ENCODE results near the gene CCR9.

Gene CCR9

DNA sequence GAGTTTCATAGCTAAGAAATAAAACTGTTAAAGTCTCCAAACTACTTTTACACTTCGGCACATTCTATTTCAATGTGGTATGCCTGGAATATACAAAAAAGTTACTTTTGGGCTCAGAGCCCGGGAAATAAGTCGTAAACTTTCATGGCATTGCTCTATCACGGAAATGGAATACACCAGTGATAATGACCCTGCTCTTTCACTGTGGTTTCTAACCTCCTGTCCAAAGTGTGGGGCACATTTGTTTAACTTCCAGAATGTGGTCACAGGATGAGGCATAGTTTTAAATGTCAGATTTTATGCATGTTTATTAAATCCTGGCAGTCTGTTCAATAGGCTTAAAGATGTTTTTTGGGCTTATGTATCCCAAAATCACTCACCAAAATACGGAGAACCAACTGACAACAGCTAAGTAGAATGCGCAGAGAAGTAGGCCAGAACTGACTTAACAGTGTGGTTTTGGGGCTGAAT, 62.0 kb downstream of the CCR9 start:
- H3K9me3 ChIP-seq (ENCODE audit: control insufficient read depth, insufficient read depth, low read depth, low read length): no peaks in the 10 kb centered on the region
- H3K27me3 ChIP-seq (ENCODE audit: control insufficient read depth, insufficient read depth, low read length): no peaks in the 10 kb centered on the region
- H3K9ac ChIP-seq (ENCODE audit: low read length): no peak overlapping the region
- H3K27ac ChIP-seq (ENCODE audit: low read depth, low read length): no peak overlapping the region
- H3K4me1 ChIP-seq (ENCODE audit: control insufficient read depth, insufficient read depth, low read length): no peaks in the 10 kb centered on the region
- H3K36me3 ChIP-seq (ENCODE audit: control insufficient read depth, insufficient read depth, low read length): peaks cover 73% of the 10 kb centered on the region
- H3K4me3 ChIP-seq (ENCODE audit: low read depth, low read length): no peak overlapping the region

DNA sequence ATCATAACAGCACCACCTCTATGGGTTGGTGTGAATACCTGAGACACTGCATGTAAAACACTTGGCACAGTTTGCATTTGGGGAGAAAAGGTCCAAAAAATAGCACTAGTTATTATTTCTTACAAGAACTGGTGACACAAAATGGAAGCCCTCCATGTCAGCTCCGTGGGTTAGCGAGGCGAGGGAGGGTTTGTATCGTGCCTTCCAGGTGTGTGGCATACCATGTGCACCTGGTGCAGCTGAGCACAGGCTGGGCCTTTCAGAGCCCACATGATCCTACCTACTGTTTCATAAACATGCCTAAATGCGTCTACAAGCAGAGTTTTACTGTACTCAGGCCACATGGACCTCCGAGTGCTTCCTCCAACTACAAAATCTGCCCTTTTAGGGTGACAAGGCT, 62.5 kb downstream of the CCR9 start:
- no peaks in the 10 kb centered on the region for H3K27me3 ChIP-seq (ENCODE audit: control insufficient read depth, insufficient read depth, low read length)

DNA sequence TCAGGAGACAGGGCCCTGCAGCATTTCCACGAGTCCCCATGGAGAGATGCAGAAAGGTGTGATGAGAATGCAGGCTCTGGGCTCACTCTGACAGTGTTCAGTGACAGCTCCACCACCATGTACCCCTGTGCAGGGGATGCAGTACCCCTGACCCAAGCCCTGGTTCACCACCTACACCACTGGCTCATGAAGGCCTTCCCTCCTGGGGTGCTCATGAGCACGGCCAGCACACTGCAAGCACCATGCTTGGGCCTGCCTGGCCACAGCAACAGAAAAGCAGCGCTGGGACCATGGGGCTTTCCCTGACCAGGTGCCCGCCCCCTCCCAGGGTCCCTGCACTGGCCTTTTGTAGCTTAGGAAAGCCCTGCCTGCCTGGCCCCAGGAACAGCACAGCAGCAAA, 63.1 kb downstream of the CCR9 start:
- Histone ChIP-seq H3K27me3 (ENCODE audit: control insufficient read depth, insufficient read depth, low read length) (no peaks in the 10 kb centered on the region), H3K27ac (ENCODE audit: low read depth, low read length) (no peak overlapping the region), H3K36me3 (ENCODE audit: control insufficient read depth, insufficient read depth, low read length) (peaks cover 83% of the 10 kb centered on the region)

More for the DNA sequence above, 62.5 kb downstream of the CCR9 start:
- H3K4me3 ChIP-seq (ENCODE audit: low read depth, low read length): no peak overlapping the region
- no peaks in the 10 kb centered on the region for H3K9me3 ChIP-seq (ENCODE audit: control insufficient read depth, insufficient read depth, low read depth, low read length)
- peaks cover 78% of the 10 kb centered on the region for H3K36me3 ChIP-seq (ENCODE audit: control insufficient read depth, insufficient read depth, low read length)
- no peak overlapping the region for H3K9ac ChIP-seq (ENCODE audit: low read length)
- H3K4me1 ChIP-seq (ENCODE audit: control insufficient read depth, insufficient read depth, low read length): no peaks in the 10 kb centered on the region
- no peak overlapping the region for H3K27ac ChIP-seq (ENCODE audit: low read depth, low read length)

DNA sequence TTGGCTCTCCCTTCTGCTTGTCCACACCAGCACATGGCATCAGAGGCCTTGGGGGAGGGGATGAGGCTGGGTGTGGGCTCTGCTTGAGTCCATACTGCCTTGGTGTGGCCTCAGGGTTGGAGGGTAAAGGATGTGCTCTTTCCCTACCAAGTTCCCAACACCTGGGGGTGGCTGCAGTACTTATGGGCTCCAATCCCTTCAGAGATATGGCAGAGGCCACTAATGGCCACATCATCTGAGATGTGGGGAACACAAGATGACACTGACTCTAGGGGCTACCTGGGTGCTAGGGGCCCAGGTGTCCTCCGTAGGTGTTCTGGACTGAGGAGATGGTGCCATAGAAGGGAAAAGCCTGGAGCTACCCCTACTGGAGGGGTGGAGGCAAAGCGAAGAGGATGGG, 63.8 kb downstream of the CCR9 start:
- H3K27me3 ChIP-seq (ENCODE audit: control insufficient read depth, insufficient read depth, low read length): no peaks in the 10 kb centered on the region
- H3K36me3 ChIP-seq (ENCODE audit: control insufficient read depth, insufficient read depth, low read length): peaks cover 90% of the 10 kb centered on the region
- no peak overlapping the region for H3K4me3 ChIP-seq (ENCODE audit: low read depth, low read length)
- H3K9ac ChIP-seq (ENCODE audit: low read length): no peak overlapping the region
- no peaks in the 10 kb centered on the region for H3K4me1 ChIP-seq (ENCODE audit: control insufficient read depth, insufficient read depth, low read length)
- no peaks in the 10 kb centered on the region for H3K9me3 ChIP-seq (ENCODE audit: control insufficient read depth, insufficient read depth, low read depth, low read length)
- no peak overlapping the region for H3K27ac ChIP-seq (ENCODE audit: low read depth, low read length)

More for the DNA sequence above, 63.1 kb downstream of the CCR9 start:
- Histone ChIP-seq H3K9me3 (ENCODE audit: control insufficient read depth, insufficient read depth, low read depth, low read length) (no peaks in the 10 kb centered on the region), H3K4me3 (ENCODE audit: low read depth, low read length) (no peak overlapping the region), H3K4me1 (ENCODE audit: control insufficient read depth, insufficient read depth, low read length) (no peaks in the 10 kb centered on the region), H3K9ac (ENCODE audit: low read length) (no peak overlapping the region)

DNA sequence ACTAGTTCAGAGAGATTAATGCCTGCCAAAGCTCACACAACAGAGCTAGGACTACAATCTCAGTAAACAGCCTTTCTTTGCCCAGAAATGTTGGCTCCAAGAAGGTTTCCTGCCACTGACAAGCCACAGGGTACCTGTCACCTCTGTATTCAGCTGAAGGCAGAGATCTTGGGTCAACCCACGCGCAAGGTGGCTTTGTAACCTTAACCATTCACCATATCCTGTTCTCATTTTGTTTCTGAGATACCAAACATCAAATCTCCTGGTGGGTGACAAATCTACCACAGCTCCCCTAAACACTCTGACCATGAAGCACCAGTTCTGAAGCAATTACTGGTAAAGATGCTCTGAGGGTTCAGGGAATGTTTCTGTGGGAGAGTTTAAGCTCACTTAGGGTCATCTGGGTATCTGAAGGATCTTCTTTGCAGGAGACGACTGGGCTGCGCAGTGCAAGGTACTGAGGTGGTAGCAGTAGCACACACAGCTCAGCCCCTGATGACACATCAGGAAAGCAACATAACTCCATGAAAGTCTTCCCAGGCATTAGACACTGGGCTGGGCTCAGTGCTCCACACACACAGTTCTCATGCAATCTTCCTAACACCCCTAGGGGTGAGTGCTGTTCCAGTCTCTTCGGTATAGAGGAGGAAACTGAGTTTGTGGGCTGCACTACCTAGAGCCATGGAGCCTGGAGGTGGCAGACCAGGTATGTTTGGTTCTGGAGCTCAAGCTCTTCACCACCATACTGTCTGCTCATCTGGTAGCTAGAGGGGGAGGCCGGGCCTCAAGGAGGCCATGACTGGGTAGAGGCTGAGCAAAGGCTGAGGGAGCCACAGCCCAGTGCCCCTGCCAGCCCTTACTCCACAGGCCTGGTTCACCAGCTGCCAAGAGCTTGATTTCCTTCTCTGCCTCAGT, 64.6 kb downstream of the CCR9 start:
- Histone ChIP-seq H3K4me1 (ENCODE audit: control insufficient read depth, insufficient read depth, low read length) (no peaks in the 10 kb centered on the region), H3K27ac (ENCODE audit: low read depth, low read length) (no peak overlapping the region), H3K36me3 (ENCODE audit: control insufficient read depth, insufficient read depth, low read length) (peaks cover 96% of the 10 kb centered on the region), H3K9ac (ENCODE audit: low read length) (no peak overlapping the region), H3K27me3 (ENCODE audit: control insufficient read depth, insufficient read depth, low read length) (no peaks in the 10 kb centered on the region), H3K4me3 (ENCODE audit: low read depth, low read length) (no peak overlapping the region), H3K9me3 (ENCODE audit: control insufficient read depth, insufficient read depth, low read depth, low read length) (no peaks in the 10 kb centered on the region)

DNA sequence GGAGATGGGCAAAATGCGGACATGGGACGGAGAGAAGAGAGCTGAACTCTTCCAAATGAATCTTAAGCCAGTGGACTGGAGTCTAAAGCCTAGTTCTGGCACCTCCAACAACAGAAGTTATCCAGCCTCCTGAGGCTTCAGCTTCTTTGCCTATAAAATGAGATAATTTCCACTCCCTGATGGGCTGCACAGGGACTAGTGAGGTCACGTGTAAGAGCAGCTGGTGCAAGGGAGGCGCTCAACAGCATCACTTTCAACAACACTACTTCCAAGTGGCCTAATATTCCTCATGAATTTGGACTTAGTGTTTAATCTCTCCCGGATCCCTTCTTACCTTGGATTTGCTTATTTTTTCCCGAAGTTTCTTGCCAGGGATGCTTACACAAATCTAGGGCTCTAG, 65.6 kb downstream of the CCR9 start:
- peaks cover 95% of the 10 kb centered on the region for H3K36me3 ChIP-seq (ENCODE audit: control insufficient read depth, insufficient read depth, low read length)

DNA sequence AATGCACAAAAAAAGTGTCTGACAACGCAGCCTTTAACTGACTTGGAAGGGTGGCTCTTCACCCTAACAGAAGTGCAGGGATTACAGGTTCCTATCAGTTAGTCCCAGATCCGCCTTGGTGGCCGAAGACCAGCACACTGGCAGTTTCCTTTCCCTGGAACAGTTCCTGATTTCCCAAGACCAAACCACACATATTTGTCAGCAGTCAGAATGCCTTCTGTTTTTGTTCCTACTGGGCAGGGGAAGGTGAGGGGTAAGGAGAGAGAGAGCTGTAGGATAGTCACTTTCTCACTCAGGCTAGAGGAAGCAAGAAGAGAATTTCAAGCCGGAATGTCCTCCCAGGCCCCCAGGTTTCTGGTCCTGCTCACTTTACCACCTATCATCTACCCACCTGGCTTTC, 66.1 kb downstream of the CCR9 start:
- Histone ChIP-seq H3K27me3 (ENCODE audit: control insufficient read depth, insufficient read depth, low read length) (no peaks in the 10 kb centered on the region), H3K36me3 (ENCODE audit: control insufficient read depth, insufficient read depth, low read length) (peaks cover 95% of the 10 kb centered on the region), H3K4me1 (ENCODE audit: control insufficient read depth, insufficient read depth, low read length) (no peaks in the 10 kb centered on the region), H3K9ac (ENCODE audit: low read length) (no peak overlapping the region), H3K4me3 (ENCODE audit: low read depth, low read length) (no peak overlapping the region), H3K9me3 (ENCODE audit: control insufficient read depth, insufficient read depth, low read depth, low read length) (no peaks in the 10 kb centered on the region), H3K27ac (ENCODE audit: low read depth, low read length) (no peak overlapping the region)

More for the DNA sequence above, 65.6 kb downstream of the CCR9 start:
- H3K27ac ChIP-seq (ENCODE audit: low read depth, low read length): no peak overlapping the region
- H3K4me1 ChIP-seq (ENCODE audit: control insufficient read depth, insufficient read depth, low read length): no peaks in the 10 kb centered on the region
- H3K9me3 ChIP-seq (ENCODE audit: control insufficient read depth, insufficient read depth, low read depth, low read length): no peaks in the 10 kb centered on the region
- no peaks in the 10 kb centered on the region for H3K27me3 ChIP-seq (ENCODE audit: control insufficient read depth, insufficient read depth, low read length)
- H3K4me3 ChIP-seq (ENCODE audit: low read depth, low read length): no peak overlapping the region
- no peak overlapping the region for H3K9ac ChIP-seq (ENCODE audit: low read length)

Measured in HUES6 (cell line).